Measurements from ENCODE around the gene ZFAND3.
"Not testable (repeated sequence)": the region's sequence is repeated elsewhere in the genome, so short reads cannot be mapped to it uniquely, and the experiment has no call there.

GRCh38 chr6:37993194-37993593 lies 173.7 kb downstream of the ZFAND3 start:
- not testable (repeated sequence) for TF ChIP-seq TAF1 (IDR thresholded peaks at IDR 0.05; ENCODE audit: borderline replicate concordance, low read depth, low read length); CTCF (IDR thresholded peaks at IDR 0.05); RCOR1 (IDR thresholded peaks at IDR 0.05; ENCODE audit: low read length); EP300 (IDR thresholded peaks at IDR 0.05; ENCODE audit: borderline replicate concordance in 1 of 2, low read depth in 1 of 2, low read length in 1 of 2); GABPA (IDR thresholded peaks at IDR 0.05; ENCODE audit: low read depth); POLR2AphosphoS5 (IDR thresholded peaks at IDR 0.05; ENCODE audit: low read depth, low read length); FOXM1 (IDR thresholded peaks at IDR 0.05; ENCODE audit: low read depth)

Data from SK-N-SH (cell line).